Activated naive CD4-positive, alpha-beta T cell treated with Interleukin-2 at 50 U/mL for 16 hours (primary cell): ENCODE measurements around the gene UBP1.
"Not testable (repeated sequence)": the region's sequence is repeated elsewhere in the genome, so short reads cannot be mapped to it uniquely, and the experiment has no call there.

ENCODE experiments used
- DNase-seq: peaks from one replicate; pipeline ENCODE4 v3.0.0-alpha.2; 2020

UBP1 gene, protein sequence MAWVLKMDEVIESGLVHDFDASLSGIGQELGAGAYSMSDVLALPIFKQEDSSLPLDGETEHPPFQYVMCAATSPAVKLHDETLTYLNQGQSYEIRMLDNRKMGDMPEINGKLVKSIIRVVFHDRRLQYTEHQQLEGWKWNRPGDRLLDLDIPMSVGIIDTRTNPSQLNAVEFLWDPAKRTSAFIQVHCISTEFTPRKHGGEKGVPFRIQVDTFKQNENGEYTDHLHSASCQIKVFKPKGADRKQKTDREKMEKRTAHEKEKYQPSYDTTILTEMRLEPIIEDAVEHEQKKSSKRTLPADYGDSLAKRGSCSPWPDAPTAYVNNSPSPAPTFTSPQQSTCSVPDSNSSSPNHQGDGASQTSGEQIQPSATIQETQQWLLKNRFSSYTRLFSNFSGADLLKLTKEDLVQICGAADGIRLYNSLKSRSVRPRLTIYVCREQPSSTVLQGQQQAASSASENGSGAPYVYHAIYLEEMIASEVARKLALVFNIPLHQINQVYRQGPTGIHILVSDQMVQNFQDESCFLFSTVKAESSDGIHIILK

DNA sequence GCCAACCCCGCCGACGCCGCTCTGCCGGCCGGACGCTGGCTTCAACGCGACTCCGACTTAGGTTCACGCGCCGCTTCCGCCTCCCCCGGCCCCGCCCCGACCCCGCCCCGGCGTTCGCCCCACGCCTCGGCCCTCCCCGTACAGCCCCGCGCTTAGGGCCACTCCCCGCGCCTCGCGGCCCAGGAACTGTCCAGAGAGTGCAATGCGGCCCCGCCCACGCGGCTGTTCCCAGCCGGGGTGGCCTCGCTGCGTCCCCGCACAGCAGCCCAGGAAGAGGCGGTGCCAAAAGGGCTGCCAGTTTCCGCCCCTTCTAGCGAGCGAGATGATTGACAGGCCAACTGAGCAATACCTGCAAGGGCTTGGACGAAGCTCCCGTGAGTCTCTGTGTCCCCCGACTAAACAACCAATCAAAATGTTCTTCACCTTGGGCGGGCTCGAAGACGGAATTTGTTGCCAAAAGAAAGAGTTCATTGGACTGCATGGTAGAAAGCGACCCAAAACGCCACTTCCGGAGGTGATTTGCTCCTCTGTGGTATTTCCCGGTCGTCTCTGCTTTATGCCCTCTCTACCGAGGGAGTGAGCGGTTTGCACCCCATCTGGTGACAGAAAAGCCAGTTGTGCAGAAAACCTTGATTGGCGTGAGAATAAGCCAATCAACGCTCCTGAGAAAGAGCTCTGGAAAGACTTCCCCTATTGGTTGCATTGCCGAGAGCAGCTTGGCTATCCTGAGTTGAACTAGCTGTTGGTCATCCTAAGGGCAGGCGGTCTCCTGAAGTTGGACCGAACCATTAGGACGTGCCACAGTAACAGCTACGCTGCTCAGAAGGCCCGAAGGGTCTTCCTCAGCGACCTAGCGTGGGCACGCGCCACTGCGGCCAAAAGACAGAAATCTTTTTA is at the start of gene UBP1:
Gene UBP1 (minus strand): TSS at position 78 of the 897 bp plus-strand sequence. CDS start 557 bp downstream, outside the sequence.
- peak; percentile 97 for DNase-seq

GRCh38 chr3:33488683-33489082 is 48.5 kb upstream of the UBP1 start:
- no peak for DNase-seq

DNA sequence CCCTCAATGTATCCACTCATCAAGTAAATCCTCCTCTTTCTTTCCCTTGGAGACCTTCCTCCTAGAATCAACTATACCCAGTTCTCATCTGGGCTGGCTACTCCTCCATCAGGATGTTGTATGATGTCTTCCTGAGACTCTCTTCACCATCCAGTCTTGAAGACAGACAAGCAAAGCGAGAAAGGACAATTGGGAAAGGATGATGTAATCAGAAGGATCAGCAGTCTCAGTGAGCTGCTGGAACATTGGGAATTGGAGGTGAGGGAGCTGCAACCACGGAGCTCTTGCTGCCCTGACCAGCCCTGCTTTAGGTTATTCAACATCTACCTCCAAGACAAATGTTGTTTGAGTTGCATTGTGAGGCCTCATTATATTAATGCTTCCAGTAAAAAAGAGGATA is 48.0 kb upstream of the UBP1 start:
- no peak for DNase-seq

- DNase-seq: no peak
Observed at GRCh38 chr3:33482111-33482521, 41.9 kb upstream of the UBP1 start.

GRCh38 chr3:33474896-33475295 is 34.7 kb upstream of the UBP1 start:
- DNase-seq: no peak

GRCh38 chr3:33473813-33474212 is 33.6 kb upstream of the UBP1 start:
- DNase-seq: no peak

- no peak for DNase-seq
Observed at GRCh38 chr3:33467786-33468185, 27.6 kb upstream of the UBP1 start.

GRCh38 chr3:33461097-33461496 is 20.9 kb upstream of the UBP1 start:
- no peak for DNase-seq

- DNase-seq: not testable (repeated sequence)
Observed at GRCh38 chr3:33459577-33459976, 19.4 kb upstream of the UBP1 start.

DNA sequence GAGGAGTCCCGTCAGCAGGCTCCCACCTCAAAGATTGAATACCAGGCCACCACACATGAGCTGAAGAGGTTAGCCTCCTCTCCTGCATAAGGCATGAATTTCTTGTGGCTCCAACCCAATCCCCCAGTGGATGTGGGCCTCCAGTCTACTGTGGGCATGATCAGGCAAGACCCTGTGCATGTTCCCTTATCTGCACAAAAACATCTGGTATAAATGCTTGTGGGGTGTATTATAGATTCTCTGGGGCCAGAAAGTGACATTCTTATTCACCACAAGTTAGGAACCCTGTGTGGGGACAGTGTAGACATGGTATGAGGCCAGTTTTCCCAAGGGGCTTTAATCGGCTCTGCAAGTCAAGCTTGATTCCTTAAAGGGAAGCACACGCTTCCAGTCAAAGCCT is 18.2 kb upstream of the UBP1 start:
- DNase-seq: no peak

DNA sequence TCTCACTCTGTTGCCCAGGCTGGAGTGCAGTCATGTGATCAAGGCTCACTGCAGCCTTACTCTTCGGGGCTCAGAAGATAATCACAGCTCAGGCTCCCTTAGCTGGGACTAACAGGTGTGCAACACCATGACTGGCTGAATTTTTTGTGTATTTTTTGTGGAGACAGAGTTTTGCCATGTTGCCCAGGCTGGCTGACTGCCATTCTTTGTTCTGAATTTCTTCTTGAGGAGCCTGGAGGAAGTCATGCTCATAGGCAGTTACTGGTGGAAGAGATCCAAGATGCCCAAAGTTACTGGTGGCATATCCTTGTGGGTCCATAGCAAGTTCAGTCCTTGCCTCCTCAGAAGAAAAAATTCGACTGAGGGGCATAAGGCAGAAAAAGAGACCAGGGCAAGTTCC is 16.6 kb upstream of the UBP1 start:
- DNase-seq: no peak

DNA sequence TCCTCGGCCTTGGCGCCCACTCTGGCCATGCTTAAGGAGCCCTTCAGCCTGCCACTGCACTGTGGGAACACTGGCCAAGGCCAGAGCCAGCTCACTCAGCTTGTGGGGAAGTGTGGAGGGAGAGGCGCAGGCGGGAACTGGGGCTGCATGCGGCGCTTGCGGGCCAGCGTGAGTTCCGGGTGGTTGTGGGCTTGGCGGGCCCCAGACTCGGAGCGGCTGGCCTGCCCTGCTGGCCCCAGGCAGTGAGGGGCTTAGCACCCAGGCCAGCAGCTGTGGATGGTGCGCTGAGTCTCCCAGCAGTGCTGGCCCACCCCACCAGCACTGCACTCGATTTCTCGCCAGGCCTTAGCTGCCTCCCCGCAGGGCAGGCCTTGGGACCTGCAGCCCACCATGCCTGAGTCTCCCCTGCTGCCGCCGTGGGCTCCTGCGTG is 13.1 kb upstream of the UBP1 start:
- DNase-seq: no peak

DNA sequence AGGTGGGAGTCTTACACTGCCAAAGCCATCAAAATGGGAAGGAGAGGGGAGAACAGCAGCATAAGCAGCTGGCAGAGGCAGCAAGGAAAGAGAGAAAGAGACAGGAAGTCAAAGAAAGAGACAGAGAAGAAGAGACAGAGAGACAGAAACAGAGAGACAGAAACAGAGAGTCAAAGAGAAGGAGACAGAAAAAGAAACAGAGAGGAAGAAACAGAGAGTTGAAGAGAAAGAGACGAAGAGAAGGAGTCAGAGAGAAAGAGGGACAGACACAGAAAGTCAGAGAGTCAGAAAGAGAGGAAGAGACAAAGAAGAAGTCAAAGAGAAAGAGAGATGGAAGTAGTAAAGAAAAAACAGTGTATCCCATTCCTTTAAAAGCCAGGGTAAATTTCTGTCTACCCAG is 11.8 kb upstream of the UBP1 start:
- not testable (repeated sequence) for DNase-seq

- no peak for DNase-seq
Observed at GRCh38 chr3:33447958-33448357, 7.8 kb upstream of the UBP1 start.

GRCh38 chr3:33447256-33447625 is 7.0 kb upstream of the UBP1 start:
- DNase-seq: not testable (repeated sequence)

- no peak for DNase-seq
Observed at GRCh38 chr3:33442190-33442589, 2.0 kb upstream of the UBP1 start.

DNA sequence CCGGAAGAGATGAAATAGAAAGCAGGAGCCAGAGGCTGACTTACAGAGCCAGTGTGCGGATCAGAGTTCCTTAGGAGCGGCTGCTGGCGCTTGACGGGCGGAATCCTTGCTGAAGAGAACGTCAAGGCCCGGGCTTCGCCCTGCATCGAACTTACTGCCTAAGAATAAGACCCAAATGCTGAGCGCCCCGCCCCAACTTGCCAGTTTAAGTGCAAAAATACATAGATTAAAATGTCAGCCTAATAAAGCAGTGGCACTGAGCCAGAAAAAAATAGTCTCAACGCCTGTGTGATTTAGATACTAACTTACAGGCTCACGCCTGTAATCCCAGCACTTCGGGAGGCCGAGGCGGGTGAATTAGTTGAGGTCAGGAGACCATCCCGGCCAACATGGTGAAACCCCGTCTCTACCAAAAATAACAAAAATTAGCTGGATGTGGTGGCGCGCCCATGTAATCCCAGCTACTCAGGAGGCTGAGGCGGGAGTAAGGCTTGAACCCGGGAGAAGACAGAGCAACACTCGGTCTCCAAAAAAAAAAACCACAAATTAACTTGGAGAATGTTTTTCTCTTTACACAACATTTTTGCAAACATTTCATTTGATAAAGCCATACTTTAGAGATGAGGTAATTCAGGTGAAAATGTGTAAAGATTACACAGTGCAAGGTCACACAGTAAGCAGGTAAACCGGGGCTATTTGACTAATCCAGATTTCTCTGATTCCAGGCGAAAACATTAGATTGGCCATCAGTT is 1.2 kb upstream of the UBP1 start:
- DNase-seq: no peak

GRCh38 chr3:33439546-33440327 is 468 bp downstream of the UBP1 start:
- DNase-seq: peak; percentile 54

DNA sequence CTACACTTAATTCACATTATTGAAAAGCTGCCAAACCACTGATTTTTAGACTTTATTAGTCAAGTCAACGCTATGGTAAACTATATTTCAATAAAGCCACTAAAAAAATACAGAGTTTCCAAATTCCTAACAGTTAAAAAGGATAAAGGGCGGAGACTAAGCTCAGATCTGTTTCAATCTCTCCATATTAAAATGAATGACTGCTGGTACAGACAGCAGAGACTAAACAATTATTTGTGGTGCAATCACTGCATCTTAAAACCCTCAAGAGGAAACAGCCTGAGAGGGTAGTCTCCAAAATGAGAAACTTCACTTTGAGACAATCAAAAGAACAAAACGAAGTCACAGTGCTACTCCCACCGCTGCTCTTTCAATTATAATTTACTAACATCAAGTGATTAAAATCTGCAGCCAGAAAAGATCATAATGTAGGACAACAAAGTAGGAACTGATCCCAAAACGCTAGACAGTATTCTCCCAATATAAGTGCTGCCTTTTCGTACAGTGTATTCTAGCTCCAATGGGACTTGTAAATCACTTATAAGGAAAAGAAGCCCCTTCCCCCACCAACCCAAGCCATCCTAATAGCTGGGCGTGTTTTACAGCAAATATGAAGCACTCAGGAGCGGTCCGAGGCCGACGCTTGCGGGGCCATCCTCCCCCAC is 1.2 kb downstream of the UBP1 start:
- no peak for DNase-seq

DNA sequence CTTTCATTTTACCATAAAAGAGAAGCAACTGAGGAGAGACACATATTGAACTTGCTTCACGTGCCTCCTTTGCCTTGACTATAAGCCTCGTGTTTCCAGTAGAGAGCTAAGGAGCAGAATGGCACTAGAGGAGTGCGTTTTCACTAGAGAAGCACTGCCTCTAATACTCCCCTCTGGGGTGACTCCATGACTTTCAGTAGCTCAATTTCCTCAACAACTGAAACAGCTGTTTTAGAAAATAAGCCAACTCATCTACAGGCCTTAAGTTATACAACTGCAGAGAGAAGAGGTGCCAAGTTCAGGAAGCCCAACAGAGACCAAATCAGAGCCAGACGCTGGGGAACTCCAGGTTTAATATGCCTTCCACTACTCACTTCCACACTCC is 1.9 kb downstream of the UBP1 start:
- no peak for DNase-seq

DNA sequence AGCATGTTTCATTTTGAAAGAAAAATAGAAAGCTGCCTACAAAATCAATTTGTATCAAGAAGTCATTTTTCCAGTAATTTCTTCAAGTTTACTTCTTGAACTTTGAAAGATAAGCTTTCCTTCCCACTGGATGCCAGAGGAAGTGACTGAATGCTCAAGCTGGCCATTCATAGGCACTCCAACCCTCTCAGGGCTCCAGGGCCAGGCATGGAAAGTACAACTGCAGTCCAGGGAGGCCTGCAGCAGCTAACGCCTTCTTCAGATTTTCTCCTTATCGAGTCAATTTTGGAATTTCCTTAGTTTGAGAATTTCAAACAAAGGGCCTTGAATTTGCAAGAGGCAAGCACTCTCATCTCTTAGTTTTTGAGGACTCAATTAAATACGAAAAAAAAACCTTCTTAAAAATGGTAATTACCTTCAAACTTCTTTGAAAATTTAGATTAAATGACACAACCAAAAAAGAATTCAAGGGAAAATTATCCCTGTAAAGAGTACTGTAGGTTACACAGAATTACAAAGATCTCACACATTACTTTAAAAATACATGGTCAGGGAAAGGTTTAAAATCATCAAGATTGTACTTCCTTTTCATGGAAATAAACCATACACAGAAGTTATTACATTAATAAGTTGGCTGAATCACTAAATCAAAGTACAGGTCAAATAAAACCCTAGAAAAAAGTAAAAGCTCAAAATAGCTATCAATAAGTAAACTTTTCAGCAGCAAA is 2.5 kb downstream of the UBP1 start:
- no peak for DNase-seq
